CD4-positive, alpha-beta T cell (primary cell): ENCODE data around the gene RPP30. TPM values are rescaled to one million over a fixed set of nuclear protein-coding genes. Genes with fewer than 3 reads are reported as not detected.

Experiments
- ATAC-seq: fragments of 200-7000 bp; cut with Tn5 transposase; one replicate; pipeline ENCODE4 v1.10.0; 2022; ENCODE audit warnings: mild to moderate bottlenecking; ENCODE audit not compliant: poor library complexity
- CTCF ChIA-PET: fragments of 350-600 bp; sonication (Branson Sonifier 250); formaldehyde crosslinking; loops from one replicate; lab custom pipeline; 2021; ENCODE audit warnings: antibody characterized with exemption, inconsistent platforms; lab: Charles Lee
- POLR2A ChIA-PET: fragments of 350-600 bp; sonication (Branson Sonifier 250); formaldehyde crosslinking; loops from one replicate; lab custom pipeline; 2021; ENCODE audit warnings: antibody characterized with exemption, inconsistent platforms; lab: Charles Lee
- DNase-seq, 14 experiments: peaks; one replicate each; pipeline ENCODE4 v3.0.0-alpha.2; 2013 to 2020; ENCODE audit warnings: mixed read lengths in 2 of 14
- H3K27ac ChIP-seq, 2 donors: one replicate each; pipeline versions ENCODE4 v1.5.1 to v1.7.0; 2013; ENCODE audit warnings: low read length in 2 of 2, low read depth in 1 of 2, mild to moderate bottlenecking in 1 of 2
- H3K27me3 ChIP-seq, 2 experiments: 1 replicate in 1 of 2; 2 replicates in 1 of 2; pipeline versions ENCODE4 v1.6.1 to v1.7.0; 2013; ENCODE audit warnings: low read length in 2 of 2, control low read depth in 1 of 2, mild to moderate bottlenecking in 1 of 2, moderate library complexity in 1 of 2; ENCODE audit not compliant: insufficient read depth in 2 of 2, control insufficient read depth in 1 of 2
- H3K36me3 ChIP-seq: one replicate; pipeline ENCODE4 v1.6.1; 2013; ENCODE audit warnings: low read length, control low read depth; ENCODE audit not compliant: insufficient read depth
- H3K4me1 ChIP-seq: one replicate; pipeline ENCODE4 v1.6.1; 2013; ENCODE audit warnings: low read length, control low read depth; ENCODE audit not compliant: insufficient read depth
- H3K4me3 ChIP-seq: one replicate; pipeline ENCODE4 v1.5.1; 2013; ENCODE audit warnings: mild to moderate bottlenecking, low read length, moderate library complexity
- H3K9me3 ChIP-seq, 2 experiments: 1 replicate in 1 of 2; 2 replicates in 1 of 2; pipeline versions ENCODE4 v1.6.1 to v1.7.0; 2013; ENCODE audit warnings: low read length in 2 of 2, mild to moderate bottlenecking in 2 of 2, control low read depth in 1 of 2, moderate library complexity in 1 of 2; ENCODE audit not compliant: control insufficient read depth in 1 of 2, insufficient read depth in 1 of 2
- H3K27ac Mint-ChIP-seq: one replicate; pipeline ENCODE4 v1.8.0; 2020; ENCODE audit warnings: mixed read lengths
- H3K27me3 Mint-ChIP-seq: one replicate; pipeline ENCODE4 v1.8.0; 2021; ENCODE audit warnings: mixed read lengths
- H3K36me3 Mint-ChIP-seq: one replicate; pipeline ENCODE4 v1.8.0; 2021; ENCODE audit warnings: low read depth, mixed read lengths
- H3K4me1 Mint-ChIP-seq: one replicate; pipeline ENCODE4 v1.8.0; 2021; ENCODE audit warnings: low read depth, mixed read lengths
- H3K4me3 Mint-ChIP-seq: one replicate; pipeline ENCODE4 v1.8.0; 2020; ENCODE audit warnings: mild to moderate bottlenecking, mixed read lengths
- H3K9me3 Mint-ChIP-seq: one replicate; pipeline ENCODE4 v1.8.0; 2020; ENCODE audit warnings: mixed read lengths
- CTCF ChIP-seq: fragments of 200-600 bp; IDR thresholded peaks from one replicate; pipeline ENCODE4 v1.8.0; 2022; ENCODE audit warnings: antibody characterized with exemption, mild to moderate bottlenecking
- intact Hi-C, 2 experiments: fragments of 100-400 bp; cut with DNase I in 1 of 2; cut with micrococcal nuclease in 1 of 2; formaldehyde crosslinking; loops; one replicate each; pipeline versions ENCODE4 v1.15.1 to v1.9.0; 2023 to 2025; cut with DNase I, micrococcal nuclease
- total RNA-seq, 174 experiments: library from RNA in 2 of 174; stranded (reverse) in 2 of 174; gene quantifications; one replicate each; pipeline ENCODE4 v1.2.3 and lab custom pipeline; 2021 to 2026

Gene RPP30
- total RNA-seq, 2 experiments from 2014 or later: 25.3 to 28.5 TPM

- intact Hi-C loops: no loop called here
- Mint-ChIP-seq H3K4me3 (no peak overlapping the region), H3K9me3 (no peaks in the 10 kb centered on the region), H3K27ac (no peak overlapping the region), H3K4me1 (no peaks in the 10 kb centered on the region), H3K36me3 (no peaks in the 10 kb centered on the region), H3K27me3 (peaks cover 11% of the 10 kb centered on the region)
- H3K4me3 ChIP-seq: no peak overlapping the region
- ATAC-seq: no peak
- ChIA-PET POLR2A (no interaction called here), CTCF (no interaction called here)
- no peak overlapping the region for H3K27ac ChIP-seq
- no peaks in the 10 kb centered on the region for H3K36me3 ChIP-seq
- no peak for DNase-seq
- peaks cover 0 to 6% of the 10 kb centered on the region in 2 experiments for H3K9me3 ChIP-seq
- H3K4me1 ChIP-seq: no peaks in the 10 kb centered on the region
- TF ChIP-seq CTCF: no peak
- H3K27me3 ChIP-seq: no peaks in the 10 kb centered on the region
Measured at GRCh38 chr10:90832111-90832510, 39.7 kb upstream of the RPP30 start.

GRCh38 chr10:90834326-90834725 lies 37.4 kb upstream of the RPP30 start:
- no peak for ATAC-seq
- no peak overlapping the region for H3K27ac Mint-ChIP-seq
- no peaks in the 10 kb centered on the region for H3K4me1 Mint-ChIP-seq
- H3K9me3 Mint-ChIP-seq: no peaks in the 10 kb centered on the region
- Histone ChIP-seq H3K4me3 (no peak overlapping the region), H3K36me3 (no peaks in the 10 kb centered on the region), H3K9me3 (peaks cover 0 to 6% of the 10 kb centered on the region in 2 experiments), H3K27me3 (no peaks in the 10 kb centered on the region), H3K27ac (no peak overlapping the region), H3K4me1 (no peaks in the 10 kb centered on the region)
- CTCF ChIA-PET: no interaction called here
- no peak for DNase-seq
- POLR2A ChIA-PET: no interaction called here
- intact Hi-C loops: no loop called here
- peaks cover 3% of the 10 kb centered on the region for H3K27me3 Mint-ChIP-seq
- no peak overlapping the region for H3K4me3 Mint-ChIP-seq
- no peaks in the 10 kb centered on the region for H3K36me3 Mint-ChIP-seq
- no peak for TF ChIP-seq CTCF

- Histone ChIP-seq H3K4me1 (no peaks in the 10 kb centered on the region), H3K4me3 (no peak overlapping the region), H3K36me3 (no peaks in the 10 kb centered on the region), H3K27ac (no peak overlapping the region), H3K27me3 (peaks cover 0 to 4% of the 10 kb centered on the region in 2 experiments), H3K9me3 (peaks cover 0 to under 1% of the 10 kb centered on the region in 2 experiments)
- no peaks in the 10 kb centered on the region for H3K36me3 Mint-ChIP-seq
- ChIA-PET POLR2A (no interaction called here), CTCF (interaction anchor here (0.6 kb wide), 1 partner anchor 74 kb away, joined by 3 read pairs; no protein-coding TSS in a partner anchor)
- H3K27me3 Mint-ChIP-seq: peaks cover 2% of the 10 kb centered on the region
- no peaks in the 10 kb centered on the region for H3K9me3 Mint-ChIP-seq
- intact Hi-C loops: no loop called here
- no peak for ATAC-seq
- H3K4me3 Mint-ChIP-seq: no peak overlapping the region
- no peak overlapping the region for H3K27ac Mint-ChIP-seq
- no peak for TF ChIP-seq CTCF
- no peaks in the 10 kb centered on the region for H3K4me1 Mint-ChIP-seq
- DNase-seq: no peak
Measured at GRCh38 chr10:90837486-90837885, 34.3 kb upstream of the RPP30 start.
